GM23338 (cell line): ENCODE measurements around the gene PPP2R2D.

Experiments used
- CREB1 ChIP-seq: fragments of 250-450 bp; sonication (Bioruptor Pico); IDR thresholded peaks from 2 replicates; pipeline ENCODE4 v1.5.0; 2020; ENCODE audit warnings: low read depth, mild to moderate bottlenecking, moderate library complexity
- CTCF ChIP-seq, 2 experiments: fragments of 200-600 bp in 1 of 2; sonication (generic) in 1 of 2; conservative IDR thresholded peaks; 2 replicates each; pipeline versions ENCODE4 v1.5.1 to v1.6.1; 2016 to 2017; ENCODE audit warnings: antibody characterized with exemption in 2 of 2, low read depth in 2 of 2, mild to moderate bottlenecking in 2 of 2, moderate library complexity in 1 of 2
- EZH2 ChIP-seq: fragments of 200-600 bp; sonication (generic); IDR thresholded peaks from one replicate; pipeline ENCODE4 v1.8.0; 2017; ENCODE audit warnings: antibody characterized with exemption, mild to moderate bottlenecking, low read depth; ENCODE audit not compliant: unreplicated experiment
- JUNB ChIP-seq: IDR thresholded peaks from one replicate; pipeline ENCODE4 v1.6.1; 2016; ENCODE audit warnings: antibody characterized with exemption; ENCODE audit not compliant: unreplicated experiment
- POLR2AphosphoS5 ChIP-seq: IDR thresholded peaks from 2 replicates; pipeline ENCODE4 v1.6.1; 2016; ENCODE audit warnings: antibody characterized with exemption, low read depth
- REST ChIP-seq: IDR thresholded peaks from one replicate; pipeline ENCODE4 v1.6.1; 2018; ENCODE audit warnings: antibody characterized with exemption; ENCODE audit not compliant: unreplicated experiment

- TF ChIP-seq CTCF (conservative IDR thresholded peaks at IDR 0.05; ENCODE audit: low read depth in 2 of 2) = no peak
- no peak for TF ChIP-seq JUNB
- no peak for TF ChIP-seq EZH2
- TF ChIP-seq POLR2AphosphoS5 = no peak
- no peak for TF ChIP-seq REST
- TF ChIP-seq CREB1 (CRISPR knock-in tag) = no peak
Observed at GRCh38 chr10:131852176-131852822, 48.5 kb upstream of the PPP2R2D start.
